HG03571 (cell line): Measurements from ENCODE around the gene SORT1.
"Not testable (repeated sequence)": the region's sequence is repeated elsewhere in the genome, so short reads cannot be mapped to it uniquely, and the experiment has no call there.

Experiments used
- ATAC-seq: cut with Tn5 transposase; IDR thresholded peaks from one replicate; pipeline ENCODE4 v1.9.1; 2021; ENCODE audit not compliant: unreplicated experiment

Gene SORT1

DNA sequence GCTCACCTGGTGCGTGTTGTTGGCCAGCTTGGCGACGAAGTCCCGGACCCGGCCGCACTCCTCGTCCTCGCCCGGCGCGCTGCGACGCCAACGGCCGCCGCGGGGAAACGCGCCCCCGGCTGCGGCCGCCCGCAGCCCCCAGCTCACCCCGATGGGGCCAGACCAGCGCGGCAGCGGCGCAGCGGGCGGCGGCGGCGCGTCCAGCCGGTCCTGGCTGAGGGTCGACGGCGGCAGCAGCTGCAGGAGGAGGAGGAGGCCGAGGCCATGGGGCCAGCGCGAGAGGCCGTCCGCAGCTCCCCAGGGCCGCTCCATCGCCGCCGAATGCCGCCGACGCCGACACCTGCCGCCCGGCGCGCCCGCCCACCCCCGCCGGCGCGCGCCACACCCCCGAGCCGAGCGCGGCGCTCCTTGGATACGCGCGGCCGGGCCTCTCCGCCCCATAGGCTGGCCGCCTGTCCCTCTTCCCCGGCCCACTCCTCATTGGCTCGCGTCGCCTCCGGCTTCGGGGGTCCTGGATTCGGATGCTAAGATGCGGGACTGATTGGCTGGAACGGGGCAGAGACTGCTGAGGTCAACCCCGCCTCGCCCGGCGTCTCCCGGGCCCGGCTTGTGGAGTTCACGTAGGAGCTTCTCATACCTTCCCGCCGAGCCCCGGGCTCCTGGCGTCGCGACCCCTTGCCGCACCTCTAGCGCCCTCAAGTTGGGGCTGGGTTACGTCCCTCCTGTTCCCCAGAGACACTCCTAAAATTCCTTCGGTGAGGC, at the start of gene SORT1:
Gene SORT1, minus strand, starts transcription at position 338 of the 762 bp plus-strand sequence. Its CDS starts 26 bp downstream, at position 312.
- peak; percentile 79 for ATAC-seq

DNA sequence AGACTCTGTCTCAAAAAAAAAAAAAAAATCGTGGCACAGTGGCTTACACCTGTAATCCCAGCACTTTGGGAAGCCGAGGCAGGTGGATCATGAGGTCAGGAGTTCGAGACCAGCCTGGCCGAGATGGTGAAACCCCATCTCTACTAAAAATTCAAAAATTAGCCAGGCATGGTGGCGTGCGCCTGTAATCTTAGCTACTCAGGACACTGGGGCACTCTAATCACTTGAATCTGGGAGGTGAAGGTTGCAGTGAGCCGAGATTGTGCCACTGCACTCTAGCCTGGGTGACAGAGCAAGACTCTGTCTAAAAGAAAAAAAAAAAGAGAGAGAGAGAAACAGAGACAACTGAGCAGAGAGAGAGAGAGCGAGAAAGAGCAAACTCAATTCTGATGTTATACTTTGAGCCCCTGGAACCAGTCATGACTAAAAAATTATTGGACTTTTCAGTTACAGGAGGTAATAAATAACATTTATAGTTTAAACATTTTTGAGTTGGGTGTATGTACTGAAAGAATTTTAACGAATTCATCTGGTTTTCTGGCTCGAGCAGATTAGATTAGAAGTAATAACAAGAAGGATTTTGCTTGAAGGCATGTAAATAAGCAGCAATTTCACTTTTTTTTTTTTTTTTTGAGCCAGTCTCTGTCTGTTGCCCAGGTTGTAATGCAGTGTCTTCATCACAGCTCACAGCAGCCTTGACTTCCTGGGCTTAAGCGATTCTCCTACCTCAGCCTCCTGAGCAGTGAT, 48.4 kb upstream of the SORT1 start:
- ATAC-seq, result not testable (repeated sequence)

DNA sequence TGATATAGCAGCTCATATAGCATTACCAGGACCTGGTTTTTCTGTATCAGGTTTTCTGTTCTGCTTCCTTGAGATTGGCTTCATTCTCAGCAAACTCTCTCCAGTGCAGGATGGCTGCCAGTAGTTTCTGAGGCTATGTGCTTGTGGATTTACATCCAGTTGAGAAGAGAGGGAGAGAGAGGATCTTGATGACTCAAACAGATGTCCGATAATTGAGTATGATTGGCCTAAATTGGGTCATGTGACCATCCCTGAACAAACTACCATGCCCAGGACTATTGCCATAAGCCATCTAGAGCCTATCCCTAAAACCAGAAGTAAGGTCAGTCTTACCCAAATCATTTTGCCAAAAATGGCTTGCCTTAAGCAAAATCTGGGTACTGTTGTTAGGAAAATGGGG, 46.6 kb upstream of the SORT1 start:
- no peak for ATAC-seq

DNA sequence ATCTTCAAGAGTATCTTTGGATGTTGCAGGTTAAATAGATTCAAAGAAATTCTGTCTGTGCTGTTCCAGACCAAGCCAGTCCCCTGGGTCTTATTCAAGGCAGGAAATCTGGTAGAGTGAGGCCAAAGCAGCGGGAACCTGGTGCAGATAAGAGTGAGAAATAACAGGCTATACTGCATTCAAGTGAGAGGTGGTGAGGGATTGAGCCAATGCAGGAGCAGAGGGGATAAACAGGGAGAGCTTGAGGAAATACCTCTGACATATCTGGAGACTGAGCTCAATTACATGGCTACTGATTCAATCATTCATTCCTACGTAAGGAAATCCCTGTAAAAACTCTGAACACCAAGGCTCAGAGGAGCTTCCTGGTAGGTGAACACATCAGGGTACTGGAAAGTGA, 45.8 kb upstream of the SORT1 start:
- ATAC-seq, result no peak

DNA sequence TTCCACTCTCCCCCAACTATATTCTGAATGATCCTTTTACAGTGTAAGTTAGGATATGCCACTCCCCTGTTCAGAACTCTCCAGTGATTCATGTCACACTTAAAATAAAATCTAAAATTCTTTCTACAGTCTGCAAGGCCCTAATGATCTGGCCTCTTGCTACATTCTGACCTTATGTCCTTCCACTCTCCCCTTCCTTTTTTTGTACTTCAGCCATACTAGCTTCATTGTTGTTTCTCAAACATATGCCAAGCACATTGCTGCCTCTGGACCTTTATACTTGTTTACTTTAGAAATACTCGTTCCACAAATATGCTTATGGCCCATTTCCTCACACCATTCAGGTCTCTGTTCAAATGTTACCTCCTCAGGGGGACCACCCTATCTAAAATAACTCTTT, 43.4 kb upstream of the SORT1 start:
- ATAC-seq, result no peak

DNA sequence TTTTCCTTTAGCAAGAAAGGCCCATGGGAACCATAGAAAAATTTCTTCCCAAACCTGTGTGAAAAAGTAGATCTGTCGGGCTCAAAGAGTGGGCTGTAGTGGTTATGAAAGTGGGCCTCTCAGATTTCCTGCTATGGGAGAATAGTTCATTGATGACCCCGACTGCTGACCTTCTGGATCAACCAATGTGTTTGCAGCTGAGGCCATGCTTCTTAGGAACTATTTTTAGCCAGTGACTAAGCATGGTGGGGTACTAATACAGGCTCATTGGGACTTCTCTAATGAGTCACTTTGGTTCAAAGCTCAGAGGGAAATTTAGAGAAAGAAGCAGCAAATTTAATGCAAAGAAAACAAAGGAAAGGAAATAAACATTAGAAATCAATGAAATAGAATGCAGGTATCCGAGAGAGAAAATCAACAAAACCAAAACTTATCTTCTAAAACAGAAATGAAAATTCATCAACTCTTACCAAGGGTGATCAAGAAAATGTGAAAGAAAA, 41.1 kb upstream of the SORT1 start:
- ATAC-seq, result no peak

DNA sequence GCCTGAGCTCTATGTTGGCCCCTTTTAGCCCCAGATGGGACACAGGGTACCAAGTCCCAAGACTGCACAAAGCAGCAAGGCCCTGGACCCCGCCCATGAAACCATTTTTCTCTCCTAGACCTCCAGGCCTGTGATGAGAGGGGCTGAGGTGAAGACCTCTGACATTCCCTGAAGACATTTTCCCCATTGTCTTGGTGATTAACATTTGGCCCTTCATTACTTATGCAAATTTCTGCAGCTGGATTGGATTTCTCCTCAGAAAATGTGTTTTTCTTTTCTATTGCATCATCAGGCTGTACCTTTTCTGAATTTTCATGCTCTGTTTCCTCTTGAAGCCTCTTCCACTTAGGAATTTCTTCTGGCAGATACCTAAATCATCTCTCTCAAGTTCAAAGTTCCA, 36.8 kb upstream of the SORT1 start:
- ATAC-seq, result no peak

DNA sequence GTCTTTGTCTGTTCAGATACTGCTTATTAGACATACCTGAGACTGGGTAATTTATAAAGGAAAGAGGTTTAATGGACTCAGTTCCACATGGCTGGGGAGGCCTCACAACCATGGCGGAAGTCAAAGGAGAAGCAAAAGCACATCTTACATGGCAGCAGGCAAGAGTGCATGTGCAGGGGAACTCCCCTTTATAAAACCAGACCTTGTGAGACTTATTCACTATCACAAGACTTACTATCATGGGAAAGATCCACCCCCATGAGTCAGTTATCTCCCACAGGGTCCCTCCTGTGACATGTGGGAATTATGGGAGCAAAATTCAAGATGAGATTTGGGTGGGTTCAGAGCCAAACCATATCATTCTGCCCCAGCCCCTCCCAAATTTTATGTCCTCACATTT, 35.6 kb upstream of the SORT1 start:
- no peak for ATAC-seq

DNA sequence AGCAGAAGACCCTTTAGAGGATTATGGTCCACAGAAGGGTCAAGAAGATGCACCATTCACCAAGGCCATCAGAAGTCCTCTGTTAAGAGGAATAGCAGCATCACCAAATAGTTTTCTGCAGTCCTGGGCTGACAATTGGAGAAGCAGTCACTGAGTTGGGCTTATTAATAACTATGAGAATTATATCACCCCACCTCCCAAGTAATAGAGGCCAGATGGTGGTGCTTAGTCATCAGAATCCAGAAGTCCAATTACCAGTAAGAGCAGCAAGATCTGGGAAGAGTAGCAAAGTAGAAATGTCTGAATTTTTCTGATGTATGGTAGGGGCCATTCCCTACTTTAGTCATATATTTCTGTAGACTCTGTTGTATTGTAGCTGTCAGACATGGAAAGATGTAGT, 34.6 kb upstream of the SORT1 start:
- ATAC-seq, result no peak

DNA sequence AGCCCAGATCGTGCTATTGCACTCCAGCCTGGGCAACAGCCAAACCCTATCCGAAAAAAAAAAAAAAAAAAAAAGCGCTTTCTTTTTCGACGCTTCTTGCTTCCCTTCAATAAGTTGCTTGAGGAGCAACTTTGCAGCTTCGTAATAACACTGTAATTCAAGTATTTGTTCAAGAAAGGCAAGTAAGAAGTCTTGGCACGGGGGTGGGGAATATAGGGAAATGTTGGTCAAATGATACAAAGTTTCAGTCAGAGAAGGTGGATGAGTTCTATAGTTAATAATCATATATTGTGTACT, 29.4 kb upstream of the SORT1 start:
- ATAC-seq, result no peak

DNA sequence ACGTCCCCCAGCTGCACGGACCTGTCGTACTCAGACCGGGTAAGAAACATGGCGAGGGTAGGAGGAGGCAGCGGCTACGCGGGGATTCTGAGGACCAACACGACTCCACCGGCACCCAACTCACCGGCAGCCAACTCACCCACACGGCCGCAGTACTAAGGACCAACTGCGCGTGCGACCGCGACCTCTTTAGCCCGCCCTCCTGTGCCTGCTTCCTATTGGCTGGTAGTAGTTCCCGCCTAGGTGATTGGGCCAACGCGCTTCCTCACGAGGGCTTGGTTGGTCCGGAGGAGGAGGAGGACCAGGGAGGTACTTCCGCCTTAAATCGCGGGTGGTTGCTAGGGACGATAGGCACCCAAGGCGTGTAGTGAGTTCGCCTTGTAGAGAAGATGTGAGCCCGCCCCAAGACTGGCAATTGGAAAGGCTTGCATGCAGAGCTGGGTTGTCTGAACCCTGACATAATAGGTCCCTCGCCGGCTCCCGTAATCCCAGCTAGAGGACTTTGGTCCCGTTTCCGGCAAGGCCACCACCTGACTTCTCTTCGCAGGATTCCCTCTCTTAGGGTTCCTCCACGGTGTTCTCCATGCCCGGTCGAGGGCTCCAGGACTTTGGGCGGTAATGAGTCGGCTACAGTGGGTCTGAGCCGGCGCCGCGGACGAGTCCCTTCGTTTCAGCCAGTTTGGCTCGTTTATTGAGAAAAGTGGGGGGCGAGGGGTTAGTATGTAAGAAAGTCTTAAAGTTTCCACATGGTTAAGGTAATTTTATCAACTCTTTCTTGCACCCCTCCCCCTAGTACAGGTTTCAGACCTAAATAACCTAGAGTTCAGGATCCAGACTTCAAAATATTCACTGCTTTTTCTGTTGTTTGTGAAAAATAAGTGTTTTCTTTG, 28.8 kb upstream of the SORT1 start, which contains the start of gene PSMA5:
Gene PSMA5, minus strand, starts transcription at position 168 of the 890 bp plus-strand sequence. Its CDS starts 118 bp downstream, at position 50.
- ATAC-seq, result peak; percentile 97

DNA sequence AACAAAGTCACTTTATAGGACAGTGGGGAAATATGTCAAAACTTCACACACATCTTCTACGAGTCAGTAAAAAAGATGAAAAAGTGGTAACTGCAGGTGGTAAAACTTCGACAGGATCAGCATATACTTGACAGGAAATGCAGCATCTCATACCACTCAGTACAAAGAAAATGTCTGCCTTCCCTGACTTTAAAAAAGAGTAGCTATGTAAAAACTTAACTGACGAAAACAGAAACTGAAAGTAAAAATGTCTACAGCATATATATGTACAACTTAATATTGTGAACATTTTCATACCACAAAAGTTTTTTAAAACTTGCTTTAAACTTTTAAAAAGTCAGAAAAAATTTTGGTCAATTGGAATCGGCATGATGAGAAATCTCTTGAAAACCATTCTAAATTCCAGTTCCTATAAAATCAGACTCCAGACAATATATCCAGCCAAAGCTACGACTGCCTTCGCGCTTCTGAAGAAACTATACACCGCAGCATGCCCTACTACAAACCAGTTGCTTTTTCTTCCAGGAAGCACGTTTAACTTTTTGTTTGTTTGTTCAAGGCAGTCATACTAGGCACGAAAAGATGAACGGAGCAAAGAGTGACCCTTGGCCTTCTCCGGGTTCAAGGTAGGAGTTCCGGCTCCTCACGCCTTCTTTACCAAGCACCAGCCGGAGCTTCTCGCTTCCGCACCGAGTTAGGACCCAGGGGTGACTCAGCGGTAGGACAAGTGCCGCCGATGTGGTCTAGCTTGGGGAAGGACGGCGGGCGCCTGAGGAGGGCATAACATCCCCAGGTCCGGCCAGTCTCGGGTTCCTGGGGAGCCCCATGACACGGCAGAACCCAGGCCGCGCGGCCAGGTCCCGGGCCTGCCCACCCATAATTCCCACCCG, 27.9 kb upstream of the SORT1 start:
- peak; percentile 33 for ATAC-seq

DNA sequence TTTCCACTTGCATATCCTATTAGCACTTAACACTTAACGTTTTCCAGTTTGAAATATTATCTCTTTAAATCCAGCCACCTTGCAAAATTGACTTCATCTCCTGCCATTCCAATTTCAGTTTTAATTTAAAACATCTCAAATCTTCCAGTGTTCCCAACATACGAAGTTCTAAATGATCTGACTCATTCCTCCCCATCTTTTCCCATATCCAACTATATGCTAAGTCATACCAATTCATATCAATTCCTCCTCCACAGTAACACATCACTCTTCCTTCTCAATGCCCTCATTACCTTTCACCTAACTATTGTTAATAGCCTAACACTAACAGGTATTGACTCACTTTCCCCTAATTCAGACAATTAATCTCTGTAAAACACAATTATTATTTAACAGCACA, 25.8 kb upstream of the SORT1 start:
- ATAC-seq, result no peak

DNA sequence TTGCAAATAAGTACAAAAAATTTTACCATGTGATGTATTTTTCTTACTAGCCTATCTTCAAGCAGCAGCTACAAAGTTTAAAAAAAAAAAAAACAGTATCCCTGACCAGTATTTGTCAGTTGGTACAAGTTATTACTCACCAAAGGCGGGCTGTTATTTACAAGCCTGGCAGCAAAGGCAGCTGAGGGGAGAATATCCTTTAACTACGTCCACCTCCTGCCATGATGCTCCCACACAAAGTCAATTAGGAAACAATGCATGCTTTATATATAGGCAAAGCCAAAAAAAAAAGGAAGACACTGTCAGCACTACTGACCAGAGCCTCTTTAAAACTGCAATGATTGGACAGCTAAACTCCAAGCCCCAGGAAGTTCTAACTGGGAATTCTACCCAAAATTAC, 14.8 kb upstream of the SORT1 start:
- no peak for ATAC-seq

DNA sequence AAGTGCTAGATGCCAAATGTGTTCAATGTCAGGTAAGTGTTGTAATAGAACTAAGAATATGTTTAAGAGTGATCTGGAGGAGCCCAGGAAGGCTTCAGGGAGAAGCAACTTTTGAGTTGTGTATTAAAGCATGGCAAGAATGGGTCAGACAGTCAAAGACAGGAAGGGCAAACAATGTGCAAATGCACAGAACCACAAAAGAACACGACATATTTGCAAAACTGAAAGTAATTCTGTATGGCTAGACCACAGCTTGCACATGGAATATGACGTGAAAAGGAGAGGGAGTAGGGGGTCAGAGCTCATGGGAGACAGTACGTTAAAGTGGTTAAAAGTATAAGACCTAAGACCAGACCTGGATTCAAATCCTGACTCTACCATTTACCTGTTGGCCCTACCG, 7.1 kb upstream of the SORT1 start:
- ATAC-seq, result no peak

DNA sequence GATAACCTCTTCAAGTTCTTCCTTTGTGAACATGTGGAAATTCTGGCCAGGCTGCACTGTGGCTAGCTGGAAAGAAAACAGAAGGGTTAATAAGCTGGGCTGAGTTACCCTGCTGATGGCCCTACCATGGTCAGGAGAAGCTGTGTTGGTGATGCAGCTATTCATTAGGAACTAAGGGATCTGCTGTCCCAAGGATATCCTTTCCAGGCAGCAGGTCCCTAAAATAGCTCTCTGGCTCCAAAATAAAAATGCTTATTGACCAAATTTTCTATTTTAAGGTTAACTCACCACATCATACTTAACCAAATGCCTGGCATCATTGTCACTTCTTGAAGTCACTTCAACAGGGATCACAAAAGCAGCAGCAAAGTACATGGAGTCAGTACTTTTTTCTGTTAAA, 4.3 kb upstream of the SORT1 start:
- no peak for ATAC-seq

DNA sequence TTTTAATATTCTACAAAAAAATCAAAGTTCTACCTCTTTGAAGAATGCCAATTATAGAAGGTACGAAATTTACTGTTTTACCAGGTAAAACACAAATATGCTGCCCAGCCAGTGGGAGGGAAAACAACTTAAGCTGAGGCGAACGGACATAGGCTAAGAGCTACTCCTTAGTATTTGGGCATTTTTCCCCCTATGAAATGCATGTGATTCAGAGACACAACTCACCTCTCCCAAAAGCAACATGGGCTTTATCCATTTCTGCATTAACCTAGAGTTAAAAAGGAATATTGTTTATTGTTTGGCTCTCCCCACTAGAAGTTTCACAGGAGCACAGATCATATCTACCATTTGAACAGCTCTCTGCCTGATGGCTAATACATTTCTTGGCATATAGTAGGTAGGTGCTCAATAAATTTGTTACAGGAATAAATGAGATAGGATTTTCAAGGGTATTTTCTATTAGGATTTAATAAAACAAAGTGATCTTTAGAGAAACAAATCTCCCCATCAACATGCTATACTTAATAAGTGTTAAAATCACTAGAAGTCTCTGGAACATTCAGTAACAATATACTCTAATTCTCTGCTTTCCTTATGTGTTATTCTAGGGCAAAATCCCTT, 2.4 kb upstream of the SORT1 start:
- no peak for ATAC-seq

DNA sequence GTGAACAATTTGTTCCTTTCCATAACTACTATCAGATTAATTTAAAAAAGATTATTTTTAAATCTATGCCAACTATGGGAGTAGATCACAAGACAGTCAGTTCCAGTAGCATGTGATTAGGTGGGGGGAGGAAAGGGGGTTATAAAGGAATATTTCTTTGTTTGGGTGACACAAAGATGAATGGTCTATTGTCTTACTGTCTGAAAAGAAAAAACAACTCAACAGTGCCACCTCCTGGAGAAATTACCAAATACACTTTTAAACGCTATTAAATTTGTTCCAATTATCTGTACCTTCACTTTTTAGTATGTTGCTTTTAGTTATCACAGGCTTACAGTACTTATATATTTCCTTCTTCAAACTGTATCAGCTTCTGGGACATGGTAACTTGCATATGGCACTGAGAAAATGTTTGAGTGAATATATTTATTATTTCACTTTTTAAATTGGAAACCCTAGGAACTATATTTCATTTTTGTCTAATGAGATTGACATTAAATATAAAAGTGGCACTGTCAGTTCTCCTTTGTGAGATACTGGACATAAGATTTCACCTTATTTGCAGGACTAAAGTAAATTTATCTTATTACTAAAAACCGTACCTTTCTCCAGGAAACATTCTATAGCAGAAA, 1.7 kb upstream of the SORT1 start:
- ATAC-seq, result no peak
